22Rv1 (cell line): ENCODE data around the gene MROH7.

ENCODE experiments used
- H3K27ac ChIP-seq: fragments of 450-650 bp; 2 replicates; pipeline ENCODE4 v1.5.1; 2017
- ZFX ChIP-seq: fragments of 450-650 bp; IDR thresholded peaks from 2 replicates; pipeline ENCODE4 v1.6.1; 2017; ENCODE audit warnings: antibody characterized with exemption, borderline replicate concordance
- TF ChIP-seq, protein P1 (sequence below): fragments of 450-650 bp; IDR thresholded peaks from 2 replicates; pipeline ENCODE4 v1.5.1; 2017; ENCODE audit warnings: mild to moderate bottlenecking

The MROH7 gene

DNA sequence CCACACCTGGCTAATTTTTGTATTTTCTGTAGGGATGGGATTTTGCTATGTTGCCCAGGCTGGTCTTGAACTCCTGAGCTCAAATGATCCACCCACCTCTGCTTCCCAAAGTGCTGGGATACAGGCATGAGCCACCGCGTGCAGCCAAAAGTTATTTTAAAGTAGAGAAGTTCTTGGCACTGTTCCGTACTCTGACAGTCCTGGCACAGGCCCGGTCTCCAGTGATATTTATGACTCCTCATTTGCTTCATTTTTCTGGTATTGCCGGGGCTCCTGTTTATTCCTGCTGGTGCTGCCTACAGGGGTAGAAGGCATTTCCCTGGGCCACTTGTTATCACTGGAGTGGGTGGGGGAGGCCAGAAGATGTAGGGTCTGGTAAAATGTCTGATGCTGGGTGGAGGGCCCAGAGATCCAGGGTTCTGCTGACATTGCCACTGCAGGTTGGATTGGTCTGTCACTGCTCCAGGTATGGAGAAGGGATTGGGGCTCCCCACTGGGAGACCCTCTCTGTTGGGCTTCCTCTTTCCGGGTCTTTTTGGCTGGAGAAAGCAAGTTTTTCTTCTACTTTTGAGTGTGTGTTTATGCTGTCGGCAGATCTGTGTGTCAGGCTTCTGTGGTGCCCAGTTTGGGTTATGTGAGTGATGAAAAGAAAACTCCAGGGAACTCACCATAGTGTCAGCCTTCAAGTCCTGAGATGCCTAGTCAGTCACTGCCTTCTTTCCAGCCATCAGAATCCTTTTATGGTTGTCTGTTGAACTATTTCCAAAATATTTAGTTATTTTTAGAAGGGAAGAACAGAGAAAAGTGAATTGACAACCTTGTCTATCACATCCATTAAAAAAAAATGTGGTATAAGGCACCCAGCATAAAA is 4.5 kb downstream of the MROH7 start:
- H3K27ac ChIP-seq: no peak overlapping the region
- no peak for TF ChIP-seq ZFX
- TF ChIP-seq, protein P1, sequence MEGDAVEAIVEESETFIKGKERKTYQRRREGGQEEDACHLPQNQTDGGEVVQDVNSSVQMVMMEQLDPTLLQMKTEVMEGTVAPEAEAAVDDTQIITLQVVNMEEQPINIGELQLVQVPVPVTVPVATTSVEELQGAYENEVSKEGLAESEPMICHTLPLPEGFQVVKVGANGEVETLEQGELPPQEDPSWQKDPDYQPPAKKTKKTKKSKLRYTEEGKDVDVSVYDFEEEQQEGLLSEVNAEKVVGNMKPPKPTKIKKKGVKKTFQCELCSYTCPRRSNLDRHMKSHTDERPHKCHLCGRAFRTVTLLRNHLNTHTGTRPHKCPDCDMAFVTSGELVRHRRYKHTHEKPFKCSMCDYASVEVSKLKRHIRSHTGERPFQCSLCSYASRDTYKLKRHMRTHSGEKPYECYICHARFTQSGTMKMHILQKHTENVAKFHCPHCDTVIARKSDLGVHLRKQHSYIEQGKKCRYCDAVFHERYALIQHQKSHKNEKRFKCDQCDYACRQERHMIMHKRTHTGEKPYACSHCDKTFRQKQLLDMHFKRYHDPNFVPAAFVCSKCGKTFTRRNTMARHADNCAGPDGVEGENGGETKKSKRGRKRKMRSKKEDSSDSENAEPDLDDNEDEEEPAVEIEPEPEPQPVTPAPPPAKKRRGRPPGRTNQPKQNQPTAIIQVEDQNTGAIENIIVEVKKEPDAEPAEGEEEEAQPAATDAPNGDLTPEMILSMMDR: no peak

DNA sequence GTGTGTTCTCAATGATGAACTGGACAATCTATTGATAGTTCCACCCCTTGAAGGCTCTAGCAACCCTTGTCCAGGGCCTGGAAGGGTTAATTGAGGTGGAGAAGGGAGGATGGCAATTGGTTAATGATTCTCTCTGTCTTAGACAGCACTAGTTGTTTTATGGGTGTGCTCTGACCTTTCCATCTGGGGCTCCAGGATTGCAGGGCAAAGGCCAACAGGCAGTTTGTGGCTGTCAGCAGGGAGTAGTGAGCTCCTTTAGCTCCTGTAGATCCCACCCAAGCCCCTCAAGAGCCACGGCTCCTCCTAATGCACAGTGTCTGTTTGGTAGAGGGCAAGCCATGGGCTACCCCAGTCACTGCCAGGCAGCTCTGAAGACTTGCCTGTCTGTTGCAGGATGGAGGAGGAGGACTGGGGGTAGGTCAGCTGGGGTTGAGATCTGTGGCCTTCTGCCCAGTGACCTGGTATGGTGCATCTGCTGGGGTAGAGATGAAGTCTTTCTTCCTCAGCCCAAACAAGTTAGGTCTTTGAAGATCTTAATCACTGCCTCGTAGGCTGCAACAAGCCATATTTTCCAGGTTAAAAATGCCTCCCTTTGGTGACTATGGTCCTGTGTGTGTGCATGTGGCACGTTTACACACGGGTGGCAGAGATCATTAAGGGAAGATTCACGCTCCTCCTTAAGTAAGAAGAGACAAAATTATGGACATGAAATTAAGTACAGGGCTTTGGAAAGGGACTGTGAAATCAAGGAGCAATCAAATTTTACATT is 7.7 kb downstream of the MROH7 start:
- no peak overlapping the region for H3K27ac ChIP-seq
- TF ChIP-seq, protein P1: no peak
- no peak for TF ChIP-seq ZFX

DNA sequence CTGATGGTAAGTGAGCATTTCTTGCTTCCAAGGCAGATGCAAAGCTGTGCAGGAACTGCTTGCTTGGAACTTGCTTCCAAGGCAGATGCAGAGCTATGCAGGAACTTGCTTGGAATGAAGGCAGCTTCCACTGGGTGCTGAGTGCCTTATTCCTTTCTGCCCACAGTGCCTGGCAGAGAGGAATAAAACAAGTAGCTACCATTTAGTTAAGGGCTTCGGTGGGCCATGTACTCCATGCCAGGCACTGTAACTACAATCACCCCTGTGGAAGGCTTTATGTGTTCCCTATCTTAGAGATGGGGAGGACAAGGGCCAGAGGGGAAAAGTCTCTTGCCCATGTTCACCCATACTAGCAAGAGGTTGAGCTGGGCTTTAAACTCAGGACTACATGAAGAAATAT is 8.3 kb downstream of the MROH7 start:
- TF ChIP-seq ZFX: no peak
- TF ChIP-seq, protein P1: no peak

DNA sequence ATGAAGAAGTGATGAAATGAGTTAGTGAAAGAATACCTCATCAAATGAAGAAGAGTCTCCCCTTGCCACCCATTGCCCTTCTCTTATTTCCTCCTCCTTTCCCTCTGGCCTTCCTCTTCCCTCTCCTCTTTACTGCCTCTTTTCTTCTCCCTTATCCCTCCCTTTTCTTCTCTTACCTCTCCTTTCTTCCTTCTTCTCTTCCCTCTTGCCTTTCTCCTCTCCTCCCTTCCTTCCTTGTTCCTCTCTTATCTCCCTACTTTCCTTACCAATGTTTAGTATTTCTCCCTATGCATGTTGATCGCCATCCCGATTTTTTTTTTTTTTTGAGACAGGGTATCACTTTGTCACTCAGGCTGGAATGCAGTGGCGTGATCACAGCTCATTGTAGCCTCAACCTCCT is 8.8 kb downstream of the MROH7 start:
- TF ChIP-seq ZFX: no peak
- no peak overlapping the region for H3K27ac ChIP-seq

More for the DNA sequence above, 8.3 kb downstream of the MROH7 start:
- H3K27ac ChIP-seq: no peak overlapping the region

DNA sequence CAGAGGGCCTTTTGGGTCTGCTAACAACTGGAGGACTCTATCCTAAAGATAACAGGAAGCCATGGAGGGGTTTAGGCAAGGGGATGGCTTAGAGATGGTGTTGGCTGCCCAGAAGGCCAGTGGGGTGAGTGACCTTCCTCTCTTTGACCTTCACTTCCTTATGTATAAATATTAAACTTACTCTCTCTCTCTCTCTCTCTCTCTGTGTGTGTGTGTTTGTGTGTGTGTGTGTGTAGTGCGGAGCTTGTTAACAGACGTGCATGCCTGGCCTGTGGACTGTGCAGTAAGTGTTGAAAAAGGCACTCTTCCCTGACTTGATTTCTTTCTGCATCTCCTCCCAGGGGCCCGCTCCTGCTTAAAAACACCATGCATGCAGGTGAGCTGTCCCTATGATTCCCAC is 10.0 kb downstream of the MROH7 start:
- no peak overlapping the region for H3K27ac ChIP-seq
- TF ChIP-seq, protein P1: no peak
- no peak for TF ChIP-seq ZFX

DNA sequence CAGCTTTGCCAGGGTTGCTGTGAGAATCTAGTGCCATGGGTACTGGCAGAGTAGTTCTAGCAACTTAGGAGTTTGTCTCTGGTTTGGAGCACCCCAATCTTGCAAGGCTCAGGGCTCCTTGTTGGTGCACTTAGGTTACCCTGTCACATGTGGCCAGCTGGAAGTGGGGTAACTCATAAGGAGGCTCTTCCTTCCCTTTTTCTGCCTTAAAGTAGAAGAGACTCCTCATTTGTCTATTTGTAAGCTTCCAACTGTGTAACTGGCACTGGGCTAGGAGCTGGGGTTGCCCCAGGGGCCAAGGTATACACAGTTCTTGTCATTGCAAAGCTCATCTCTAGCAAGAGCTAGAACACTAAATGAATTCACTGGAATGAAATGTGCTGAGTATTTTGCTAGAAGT is 10.6 kb downstream of the MROH7 start:
- no peak overlapping the region for H3K27ac ChIP-seq
- no peak for TF ChIP-seq ZFX
- TF ChIP-seq, protein P1: no peak

DNA sequence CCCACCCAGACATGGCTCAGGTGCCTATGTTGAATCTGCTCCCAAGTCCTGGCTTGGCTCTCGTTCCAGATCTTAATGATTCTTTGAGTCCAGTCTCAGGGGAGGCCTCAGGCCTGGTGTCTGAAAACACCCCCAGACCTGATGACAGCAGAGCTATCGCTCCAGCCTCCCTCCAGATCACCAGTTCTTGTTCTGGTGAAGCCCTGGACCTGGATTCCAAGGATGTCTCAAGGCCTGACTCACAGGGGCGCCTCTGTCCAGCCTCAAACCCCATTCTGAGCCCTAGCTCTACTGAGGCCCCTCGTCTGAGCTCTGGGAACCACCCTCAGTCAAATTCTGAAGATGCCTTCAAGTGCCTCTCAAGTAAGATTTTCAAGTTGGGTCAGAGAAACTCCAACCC is 11.4 kb downstream of the MROH7 start:
- no peak overlapping the region for H3K27ac ChIP-seq
- TF ChIP-seq, protein P1: no peak
- no peak for TF ChIP-seq ZFX
